ENCODE results near the gene ATF7IP.
"Not testable (repeated sequence)": the region's sequence is repeated elsewhere in the genome, so short reads cannot be mapped to it uniquely, and the experiment has no call there.

The ATF7IP gene

GRCh38 chr12:14400599-14400998 lies 35.1 kb downstream of the ATF7IP start:
- H3K4me1 ChIP-seq (ENCODE audit: control insufficient read depth, insufficient read depth, low read length), result peaks cover 14% of the 10 kb centered on the region
- H3K27me3 ChIP-seq (ENCODE audit: control insufficient read depth, insufficient read depth, low read length), result no peaks in the 10 kb centered on the region
- no peak overlapping the region for H3K4me3 ChIP-seq (ENCODE audit: low read length)
- no peak overlapping the region for H3K9ac ChIP-seq (ENCODE audit: low read depth, low read length)
- H3K4me2 ChIP-seq (ENCODE audit: low read length), result peak overlapping the region; percentile 50
- H3K9me3 ChIP-seq (replicated peaks; ENCODE audit: low read length), result no peaks in the 10 kb centered on the region
- no peaks in the 10 kb centered on the region for H3K36me3 ChIP-seq (ENCODE audit: insufficient read depth, low read length)

GRCh38 chr12:14401267-14401666 lies 35.8 kb downstream of the ATF7IP start:
- not testable (repeated sequence) for H3K4me2 ChIP-seq (ENCODE audit: low read length); H3K9me3 ChIP-seq (replicated peaks; ENCODE audit: low read length); H3K27me3 ChIP-seq (ENCODE audit: control insufficient read depth, insufficient read depth, low read length); H3K36me3 ChIP-seq (ENCODE audit: insufficient read depth, low read length); H3K9ac ChIP-seq (ENCODE audit: low read depth, low read length); H3K4me3 ChIP-seq (ENCODE audit: low read length)
- peaks cover 14% of the 10 kb centered on the region for H3K4me1 ChIP-seq (ENCODE audit: control insufficient read depth, insufficient read depth, low read length)

GRCh38 chr12:14402697-14403096 lies 37.2 kb downstream of the ATF7IP start:
- H3K9ac ChIP-seq (ENCODE audit: low read depth, low read length), result peak overlapping the region; percentile 3
- H3K4me1 ChIP-seq (ENCODE audit: control insufficient read depth, insufficient read depth, low read length), result peaks cover 14% of the 10 kb centered on the region
- H3K36me3 ChIP-seq (ENCODE audit: insufficient read depth, low read length), result no peaks in the 10 kb centered on the region
- no peaks in the 10 kb centered on the region for H3K27me3 ChIP-seq (ENCODE audit: control insufficient read depth, insufficient read depth, low read length)
- H3K4me3 ChIP-seq (ENCODE audit: low read length), result no peak overlapping the region
- H3K9me3 ChIP-seq (replicated peaks; ENCODE audit: low read length), result no peaks in the 10 kb centered on the region
- no peak overlapping the region for H3K4me2 ChIP-seq (ENCODE audit: low read length)

GRCh38 chr12:14403293-14403692 lies 37.8 kb downstream of the ATF7IP start:
- Histone ChIP-seq H3K4me3 (ENCODE audit: low read length) (no peak overlapping the region), H3K4me1 (ENCODE audit: control insufficient read depth, insufficient read depth, low read length) (peaks cover 14% of the 10 kb centered on the region), H3K27me3 (ENCODE audit: control insufficient read depth, insufficient read depth, low read length) (no peaks in the 10 kb centered on the region), H3K9ac (ENCODE audit: low read depth, low read length) (no peak overlapping the region), H3K36me3 (ENCODE audit: insufficient read depth, low read length) (no peaks in the 10 kb centered on the region), H3K9me3 (replicated peaks; ENCODE audit: low read length) (no peaks in the 10 kb centered on the region), H3K4me2 (ENCODE audit: low read length) (peak overlapping the region; percentile 16)

GRCh38 chr12:14403711-14404196 lies 38.3 kb downstream of the ATF7IP start:
- Histone ChIP-seq H3K4me3 (ENCODE audit: low read length) (no peak overlapping the region), H3K36me3 (ENCODE audit: insufficient read depth, low read length) (no peaks in the 10 kb centered on the region), H3K4me1 (ENCODE audit: control insufficient read depth, insufficient read depth, low read length) (peaks cover 14% of the 10 kb centered on the region), H3K4me2 (ENCODE audit: low read length) (peak overlapping the region; percentile 16), H3K9me3 (replicated peaks; ENCODE audit: low read length) (no peaks in the 10 kb centered on the region), H3K9ac (ENCODE audit: low read depth, low read length) (no peak overlapping the region), H3K27me3 (ENCODE audit: control insufficient read depth, insufficient read depth, low read length) (no peaks in the 10 kb centered on the region)

- not testable (repeated sequence) for H3K4me3 ChIP-seq (ENCODE audit: low read length); H3K4me2 ChIP-seq (ENCODE audit: low read length); H3K9ac ChIP-seq (ENCODE audit: low read depth, low read length); H3K36me3 ChIP-seq (ENCODE audit: insufficient read depth, low read length); H3K27me3 ChIP-seq (ENCODE audit: control insufficient read depth, insufficient read depth, low read length); H3K9me3 ChIP-seq (replicated peaks; ENCODE audit: low read length)
- peaks cover 14% of the 10 kb centered on the region for H3K4me1 ChIP-seq (ENCODE audit: control insufficient read depth, insufficient read depth, low read length)
These were observed 39.9 kb downstream of the ATF7IP start for GRCh38 chr12:14405407-14405806.

- Histone ChIP-seq H3K4me2 (ENCODE audit: low read length) (no peak overlapping the region), H3K4me1 (ENCODE audit: control insufficient read depth, insufficient read depth, low read length) (peaks cover 12% of the 10 kb centered on the region), H3K4me3 (ENCODE audit: low read length) (no peak overlapping the region), H3K9me3 (replicated peaks; ENCODE audit: low read length) (no peaks in the 10 kb centered on the region), H3K9ac (ENCODE audit: low read depth, low read length) (no peak overlapping the region), H3K36me3 (ENCODE audit: insufficient read depth, low read length) (no peaks in the 10 kb centered on the region), H3K27me3 (ENCODE audit: control insufficient read depth, insufficient read depth, low read length) (no peaks in the 10 kb centered on the region)
These were observed 42.7 kb downstream of the ATF7IP start for GRCh38 chr12:14408208-14408607.

GRCh38 chr12:14410177-14410576 lies 44.7 kb downstream of the ATF7IP start:
- Histone ChIP-seq H3K4me1 (ENCODE audit: control insufficient read depth, insufficient read depth, low read length) (no peaks in the 10 kb centered on the region), H3K4me2 (ENCODE audit: low read length) (no peak overlapping the region)

GRCh38 chr12:14410841-14411569 lies 45.5 kb downstream of the ATF7IP start:
- Histone ChIP-seq H3K36me3 (ENCODE audit: insufficient read depth, low read length) (no peaks in the 10 kb centered on the region), H3K9me3 (replicated peaks; ENCODE audit: low read length) (no peaks in the 10 kb centered on the region), H3K9ac (ENCODE audit: low read depth, low read length) (no peak overlapping the region), H3K4me3 (ENCODE audit: low read length) (no peak overlapping the region), H3K4me1 (ENCODE audit: control insufficient read depth, insufficient read depth, low read length) (no peaks in the 10 kb centered on the region), H3K27me3 (ENCODE audit: control insufficient read depth, insufficient read depth, low read length) (no peaks in the 10 kb centered on the region), H3K4me2 (ENCODE audit: low read length) (no peak overlapping the region)

More at GRCh38 chr12:14410177-14410576, 44.7 kb downstream of the ATF7IP start:
- H3K4me3 ChIP-seq (ENCODE audit: low read length), result no peak overlapping the region
- H3K9ac ChIP-seq (ENCODE audit: low read depth, low read length), result no peak overlapping the region
- no peaks in the 10 kb centered on the region for H3K9me3 ChIP-seq (replicated peaks; ENCODE audit: low read length)
- no peaks in the 10 kb centered on the region for H3K36me3 ChIP-seq (ENCODE audit: insufficient read depth, low read length)
- H3K27me3 ChIP-seq (ENCODE audit: control insufficient read depth, insufficient read depth, low read length), result no peaks in the 10 kb centered on the region

GRCh38 chr12:14416658-14417057 lies 51.2 kb downstream of the ATF7IP start:
- H3K9me3 ChIP-seq (replicated peaks; ENCODE audit: low read length), result peaks cover 6% of the 10 kb centered on the region

GRCh38 chr12:14417715-14418114 lies 52.2 kb downstream of the ATF7IP start:
- Histone ChIP-seq H3K4me1 (ENCODE audit: control insufficient read depth, insufficient read depth, low read length) (peaks cover 17% of the 10 kb centered on the region), H3K9ac (ENCODE audit: low read depth, low read length) (no peak overlapping the region), H3K9me3 (replicated peaks; ENCODE audit: low read length) (peaks cover 6% of the 10 kb centered on the region), H3K36me3 (ENCODE audit: insufficient read depth, low read length) (peaks cover 4% of the 10 kb centered on the region), H3K27me3 (ENCODE audit: control insufficient read depth, insufficient read depth, low read length) (no peaks in the 10 kb centered on the region), H3K4me2 (ENCODE audit: low read length) (no peak overlapping the region), H3K4me3 (ENCODE audit: low read length) (no peak overlapping the region)

More at GRCh38 chr12:14416658-14417057, 51.2 kb downstream of the ATF7IP start:
- Histone ChIP-seq H3K9ac (ENCODE audit: low read depth, low read length) (no peak overlapping the region), H3K36me3 (ENCODE audit: insufficient read depth, low read length) (peaks cover 4% of the 10 kb centered on the region), H3K27me3 (ENCODE audit: control insufficient read depth, insufficient read depth, low read length) (no peaks in the 10 kb centered on the region), H3K4me1 (ENCODE audit: control insufficient read depth, insufficient read depth, low read length) (peaks cover 17% of the 10 kb centered on the region), H3K4me2 (ENCODE audit: low read length) (no peak overlapping the region), H3K4me3 (ENCODE audit: low read length) (no peak overlapping the region)

- Histone ChIP-seq H3K4me3 (ENCODE audit: low read length) (no peak overlapping the region), H3K36me3 (ENCODE audit: insufficient read depth, low read length) (peaks cover 4% of the 10 kb centered on the region), H3K4me1 (ENCODE audit: control insufficient read depth, insufficient read depth, low read length) (peaks cover 17% of the 10 kb centered on the region), H3K9me3 (replicated peaks; ENCODE audit: low read length) (peaks cover 6% of the 10 kb centered on the region), H3K9ac (ENCODE audit: low read depth, low read length) (no peak overlapping the region), H3K4me2 (ENCODE audit: low read length) (no peak overlapping the region), H3K27me3 (ENCODE audit: control insufficient read depth, insufficient read depth, low read length) (no peaks in the 10 kb centered on the region)
These were observed 53.0 kb downstream of the ATF7IP start for GRCh38 chr12:14418451-14418890.
